ENCODE data around the gene NDOR1. TPM values are rescaled to one million over a fixed set of nuclear protein-coding genes. Genes with fewer than 3 reads are reported as not detected.

The NDOR1 gene
- total and polyA plus RNA-seq, 2 experiments from 2014 or later, result 7.8 to 12.3 TPM

- no peaks in the 10 kb centered on the region for H3K9me3 ChIP-seq (ENCODE audit: low read depth)
- no peaks in the 10 kb centered on the region for H3K79me2 ChIP-seq
- no peak overlapping the region for H3K4me3 ChIP-seq
- H3K4me2 ChIP-seq, result no peak overlapping the region
- H4K20me1 ChIP-seq (ENCODE audit: insufficient read depth, poor library complexity, severe bottlenecking), result no peaks in the 10 kb centered on the region
- H3K27me3 ChIP-seq, result no peaks in the 10 kb centered on the region
- no peak overlapping the region for H2AFZ ChIP-seq
- H3K9me2 ChIP-seq (replicated peaks; ENCODE audit: insufficient read depth), result no peaks in the 10 kb centered on the region
- H3K4me1 ChIP-seq (ENCODE audit: insufficient read depth), result peaks cover 47% of the 10 kb centered on the region
- H3K36me3 ChIP-seq (replicated peaks; ENCODE audit: insufficient read depth, low read depth), result no peaks in the 10 kb centered on the region
- DNase-seq (ENCODE audit: low spot score), result no peak
- WGBS (ENCODE audit: low lambda C conversion rate, missing lambda C conversion rate), result 94% methylated on average over 22 of the region's 23 CpGs
- TF ChIP-seq EZH2 (IDR thresholded peaks at IDR 0.05; ENCODE audit: borderline replicate concordance) (no peak), CTCF (IDR thresholded peaks at IDR 0.05; ENCODE audit: poor library complexity) (no peak), EZH2phosphoT487 (IDR thresholded peaks at IDR 0.05; ENCODE audit: low read depth, severe bottlenecking, unreplicated experiment) (no peak)
- peak overlapping the region; percentile 87 for H3K27ac ChIP-seq
Measured at GRCh38 chr9:137231372-137232039, 26.0 kb downstream of the NDOR1 start.

- 84% methylated on average over 10 of the region's 10 CpGs for WGBS (ENCODE audit: low lambda C conversion rate, missing lambda C conversion rate)
- H4K20me1 ChIP-seq (ENCODE audit: insufficient read depth, poor library complexity, severe bottlenecking), result no peaks in the 10 kb centered on the region
- no peak overlapping the region for H2AFZ ChIP-seq
- no peak overlapping the region for H3K27ac ChIP-seq
- H3K4me3 ChIP-seq, result no peak overlapping the region
- H3K4me2 ChIP-seq, result no peak overlapping the region
- no peaks in the 10 kb centered on the region for H3K9me2 ChIP-seq (replicated peaks; ENCODE audit: insufficient read depth)
- no peaks in the 10 kb centered on the region for H3K27me3 ChIP-seq
- DNase-seq (ENCODE audit: low spot score), result no peak
- peaks cover 5% of the 10 kb centered on the region for H3K79me2 ChIP-seq
- H3K36me3 ChIP-seq (replicated peaks; ENCODE audit: insufficient read depth, low read depth), result no peaks in the 10 kb centered on the region
- peaks cover 47% of the 10 kb centered on the region for H3K4me1 ChIP-seq (ENCODE audit: insufficient read depth)
- TF ChIP-seq EZH2 (IDR thresholded peaks at IDR 0.05; ENCODE audit: borderline replicate concordance), result no peak
- no peak for TF ChIP-seq CTCF (IDR thresholded peaks at IDR 0.05; ENCODE audit: poor library complexity)
- no peak for TF ChIP-seq EZH2phosphoT487 (IDR thresholded peaks at IDR 0.05; ENCODE audit: low read depth, severe bottlenecking, unreplicated experiment)
- no peaks in the 10 kb centered on the region for H3K9me3 ChIP-seq (ENCODE audit: low read depth)
Measured at GRCh38 chr9:137232101-137232500, 26.6 kb downstream of the NDOR1 start.

- 89% methylated on average over 24 of the region's 24 CpGs for WGBS (ENCODE audit: low lambda C conversion rate, missing lambda C conversion rate)
- H3K36me3 ChIP-seq (replicated peaks; ENCODE audit: insufficient read depth, low read depth), result no peaks in the 10 kb centered on the region
- H3K27me3 ChIP-seq, result no peaks in the 10 kb centered on the region
- H4K20me1 ChIP-seq (ENCODE audit: insufficient read depth, poor library complexity, severe bottlenecking), result no peaks in the 10 kb centered on the region
- no peak overlapping the region for H2AFZ ChIP-seq
- no peak for DNase-seq (ENCODE audit: low spot score)
- H3K4me3 ChIP-seq, result no peak overlapping the region
- H3K4me2 ChIP-seq, result no peak overlapping the region
- TF ChIP-seq EZH2 (IDR thresholded peaks at IDR 0.05; ENCODE audit: borderline replicate concordance) (no peak), CTCF (IDR thresholded peaks at IDR 0.05; ENCODE audit: poor library complexity) (no peak), EZH2phosphoT487 (IDR thresholded peaks at IDR 0.05; ENCODE audit: low read depth, severe bottlenecking, unreplicated experiment) (no peak)
- H3K9me2 ChIP-seq (replicated peaks; ENCODE audit: insufficient read depth), result no peaks in the 10 kb centered on the region
- H3K9me3 ChIP-seq (ENCODE audit: low read depth), result no peaks in the 10 kb centered on the region
- H3K79me2 ChIP-seq, result peaks cover 9% of the 10 kb centered on the region
- H3K4me1 ChIP-seq (ENCODE audit: insufficient read depth), result peaks cover 44% of the 10 kb centered on the region
- no peak overlapping the region for H3K27ac ChIP-seq
Measured at GRCh38 chr9:137232510-137232909, 27.0 kb downstream of the NDOR1 start.

All from hepatocyte (in vitro differentiated cells).